Measurements from ENCODE around the gene DYNLRB1. TPM values are rescaled to one million over a fixed set of nuclear protein-coding genes. Genes with fewer than 3 reads are reported as not detected.
A peak's percentile ranks its signal among the peaks of the same experiment; 100 is the strongest.

The DYNLRB1 gene
- total and polyA plus RNA-seq, 2 donors from 2014 or later: 185 to 676 TPM

DNA sequence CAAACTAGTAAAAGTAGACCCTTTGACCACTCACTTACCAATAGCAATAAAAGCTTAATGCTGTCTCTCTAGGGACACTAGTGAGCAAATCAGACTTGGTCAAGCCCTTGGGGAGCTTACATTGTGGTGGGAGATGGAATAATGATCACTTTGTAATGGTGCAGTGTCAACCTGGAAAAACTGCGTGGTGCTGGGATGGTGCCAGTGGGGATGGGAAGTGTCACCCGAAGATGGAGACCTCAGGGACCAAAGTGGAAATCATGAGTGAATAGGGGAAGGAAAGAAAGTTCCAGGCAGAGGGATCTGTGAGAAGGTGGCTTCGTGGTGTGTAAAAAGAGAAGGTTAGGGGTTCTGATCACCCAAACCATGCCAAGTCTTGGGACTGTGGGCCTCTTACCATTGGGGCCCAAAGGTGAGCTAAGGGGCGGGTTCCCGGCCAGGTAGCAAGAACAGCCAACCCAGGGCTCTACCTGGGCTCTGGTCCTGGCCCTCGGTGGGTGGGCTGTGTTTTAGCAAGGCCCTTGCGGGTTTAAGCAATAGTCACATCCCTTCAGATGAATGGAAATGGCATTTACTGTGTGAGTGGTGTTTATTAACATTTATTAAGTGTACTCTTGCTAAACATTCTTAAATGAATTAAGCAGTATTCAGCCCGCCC, 15.5 kb downstream of the DYNLRB1 start:
- intact Hi-C loops (cut with DNase I): no loop called here
- Histone ChIP-seq H3K27ac (ENCODE audit: low read depth in 2 of 2, low read length in 2 of 2) (no peak overlapping the region), H3K4me3 (ENCODE audit: low read length in 3 of 3) (no peak overlapping the region), H3K9me3 (ENCODE audit: control insufficient read depth in 2 of 3, insufficient read depth in 1 of 3, low read length in 3 of 3) (no peaks in the 10 kb centered on the region), H3K4me1 (ENCODE audit: control insufficient read depth in 2 of 3, insufficient read depth in 2 of 3, low read depth in 1 of 3, low read length in 3 of 3) (peaks cover 0 to 13% (median 12%) of the 10 kb centered on the region in 3 donors), H3K27me3 (ENCODE audit: control insufficient read depth, insufficient read depth, low read length) (no peaks in the 10 kb centered on the region), H3K9ac (ENCODE audit: low read length in 3 of 3) (no peak overlapping the region), H3K36me3 (ENCODE audit: control insufficient read depth in 2 of 3, insufficient read depth in 3 of 3, low read length in 3 of 3) (peaks cover 3 to 66% (median 44%) of the 10 kb centered on the region in 3 donors)
- TF ChIP-seq, protein P1, sequence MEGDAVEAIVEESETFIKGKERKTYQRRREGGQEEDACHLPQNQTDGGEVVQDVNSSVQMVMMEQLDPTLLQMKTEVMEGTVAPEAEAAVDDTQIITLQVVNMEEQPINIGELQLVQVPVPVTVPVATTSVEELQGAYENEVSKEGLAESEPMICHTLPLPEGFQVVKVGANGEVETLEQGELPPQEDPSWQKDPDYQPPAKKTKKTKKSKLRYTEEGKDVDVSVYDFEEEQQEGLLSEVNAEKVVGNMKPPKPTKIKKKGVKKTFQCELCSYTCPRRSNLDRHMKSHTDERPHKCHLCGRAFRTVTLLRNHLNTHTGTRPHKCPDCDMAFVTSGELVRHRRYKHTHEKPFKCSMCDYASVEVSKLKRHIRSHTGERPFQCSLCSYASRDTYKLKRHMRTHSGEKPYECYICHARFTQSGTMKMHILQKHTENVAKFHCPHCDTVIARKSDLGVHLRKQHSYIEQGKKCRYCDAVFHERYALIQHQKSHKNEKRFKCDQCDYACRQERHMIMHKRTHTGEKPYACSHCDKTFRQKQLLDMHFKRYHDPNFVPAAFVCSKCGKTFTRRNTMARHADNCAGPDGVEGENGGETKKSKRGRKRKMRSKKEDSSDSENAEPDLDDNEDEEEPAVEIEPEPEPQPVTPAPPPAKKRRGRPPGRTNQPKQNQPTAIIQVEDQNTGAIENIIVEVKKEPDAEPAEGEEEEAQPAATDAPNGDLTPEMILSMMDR (IDR thresholded peaks at IDR 0.05; ENCODE audit: borderline replicate concordance, extremely low read depth, insufficient read depth): no peak
- no peak for FAIRE-seq
- DNase-seq: peak in 1 of 5 donors; percentile 15

DNA sequence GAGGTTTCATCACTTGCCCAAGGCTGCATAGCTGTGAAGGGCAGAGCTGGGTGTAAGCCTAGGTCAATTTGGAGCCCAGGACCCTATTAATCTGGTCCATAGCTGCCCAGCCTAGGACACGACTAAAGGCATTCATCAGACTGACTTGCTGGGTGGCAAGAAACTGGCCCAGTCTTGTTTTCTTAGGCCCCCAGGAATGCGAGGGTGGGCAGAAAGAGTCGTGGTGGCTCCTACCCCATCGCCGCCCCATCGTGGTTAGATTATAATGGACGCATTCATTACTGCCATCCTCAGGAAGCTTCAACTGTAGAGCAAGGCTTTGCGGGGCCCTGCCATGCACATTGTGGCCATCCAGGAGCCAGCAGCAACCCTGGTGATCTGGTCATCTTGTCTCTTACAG, 16.1 kb downstream of the DYNLRB1 start:
- Histone ChIP-seq H3K4me3 (ENCODE audit: low read length in 3 of 3) (no peak overlapping the region), H3K4me1 (ENCODE audit: control insufficient read depth in 2 of 3, insufficient read depth in 2 of 3, low read depth in 1 of 3, low read length in 3 of 3) (peaks cover 0 to 10% (median 7%) of the 10 kb centered on the region in 3 donors), H3K36me3 (ENCODE audit: control insufficient read depth in 2 of 3, insufficient read depth in 3 of 3, low read length in 3 of 3) (peaks cover 3 to 60% (median 44%) of the 10 kb centered on the region in 3 donors), H3K27me3 (ENCODE audit: control insufficient read depth, insufficient read depth, low read length) (no peaks in the 10 kb centered on the region), H3K27ac (ENCODE audit: low read depth in 2 of 2, low read length in 2 of 2) (no peak overlapping the region), H3K9ac (ENCODE audit: low read length in 3 of 3) (no peak overlapping the region), H3K9me3 (ENCODE audit: control insufficient read depth in 2 of 3, insufficient read depth in 1 of 3, low read length in 3 of 3) (no peaks in the 10 kb centered on the region)
- DNase-seq: peak in 1 of 5 donors; percentile 14
- TF ChIP-seq, protein P1 (IDR thresholded peaks at IDR 0.05; ENCODE audit: borderline replicate concordance, extremely low read depth, insufficient read depth): no peak
- no peak for FAIRE-seq
- intact Hi-C loops (cut with DNase I): no loop called here

DNA sequence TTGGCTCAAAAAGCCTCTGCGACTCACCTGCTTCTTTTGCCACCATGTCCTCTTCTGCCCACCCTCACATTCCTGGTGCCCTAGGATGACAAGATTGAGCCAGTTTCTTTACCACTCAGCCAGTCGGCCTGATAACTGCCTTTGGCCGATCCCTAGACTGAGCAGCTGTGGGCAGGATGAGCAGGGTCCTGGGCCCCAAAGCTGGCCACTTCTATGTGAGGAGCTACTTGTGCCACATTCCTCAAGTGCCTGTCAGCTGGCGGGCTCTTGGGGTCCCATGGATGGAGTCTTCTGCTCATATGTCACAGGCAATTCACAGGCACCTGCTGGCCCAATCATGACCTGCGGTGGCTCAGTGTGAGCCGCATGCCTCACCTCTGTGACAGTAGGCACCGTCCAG, 16.5 kb downstream of the DYNLRB1 start:
- Histone ChIP-seq H3K9me3 (ENCODE audit: control insufficient read depth in 2 of 3, insufficient read depth in 1 of 3, low read length in 3 of 3) (no peaks in the 10 kb centered on the region), H3K36me3 (ENCODE audit: control insufficient read depth in 2 of 3, insufficient read depth in 3 of 3, low read length in 3 of 3) (peaks cover 3 to 56% (median 40%) of the 10 kb centered on the region in 3 donors), H3K27ac (ENCODE audit: low read depth in 2 of 2, low read length in 2 of 2) (no peak overlapping the region), H3K27me3 (ENCODE audit: control insufficient read depth, insufficient read depth, low read length) (no peaks in the 10 kb centered on the region), H3K4me3 (ENCODE audit: low read length in 3 of 3) (no peak overlapping the region), H3K4me1 (ENCODE audit: control insufficient read depth in 2 of 3, insufficient read depth in 2 of 3, low read depth in 1 of 3, low read length in 3 of 3) (peaks cover 0 to 7% (median 6%) of the 10 kb centered on the region in 3 donors), H3K9ac (ENCODE audit: low read length in 3 of 3) (no peak overlapping the region)
- DNase-seq: no peak
- intact Hi-C loops (cut with DNase I): no loop called here
- FAIRE-seq: no peak
- TF ChIP-seq, protein P1 (IDR thresholded peaks at IDR 0.05; ENCODE audit: borderline replicate concordance, extremely low read depth, insufficient read depth): no peak
